Measurements from ENCODE around the gene SUMO1. TPM values are rescaled to one million over a fixed set of nuclear protein-coding genes. Genes with fewer than 3 reads are reported as not detected.

SUMO1 gene
- total and polyA plus RNA-seq, 9 of the 15 experiments (the other 6 are each of a cell fraction or from before 2014, with no cell fraction given) = 63.7 to 292 (median 92.0) TPM

GRCh38 chr2:202194418-202194817 is 44.0 kb downstream of the SUMO1 start:
- Histone ChIP-seq H3K4me2 (ENCODE audit: insufficient read depth, low read length) (no peak overlapping the region), H3K9me1 (ENCODE audit: control insufficient read depth, insufficient read depth, low read length) (no peaks in the 10 kb centered on the region), H3K9ac (ENCODE audit: insufficient read depth in 1 of 2, low read depth in 2 of 2, low read length in 2 of 2) (no peak overlapping the region), H3K9me3 (replicated peaks; ENCODE audit: control insufficient read depth, insufficient read depth, low read depth, low read length) (no peaks in the 10 kb centered on the region), H3K36me3 (ENCODE audit: control insufficient read depth, insufficient read depth, low read length) (no peaks in the 10 kb centered on the region), H3K27me3 (ENCODE audit: control insufficient read depth in 2 of 2, insufficient read depth in 2 of 2, low read length in 2 of 2) (peaks cover 0 to 13% of the 10 kb centered on the region in 2 experiments; a peak in 4 of 5 replicates), H3K4me1 (replicated peaks in 1 of 2; ENCODE audit: control insufficient read depth in 2 of 2, insufficient read depth in 2 of 2, low read length in 2 of 2) (no peaks in the 10 kb centered on the region; a peak in 1 of 5 replicates), H3K27ac (ENCODE audit: extremely low read depth, low read depth, low read length) (no peak overlapping the region), H3K79me2 (ENCODE audit: control insufficient read depth, insufficient read depth, low read length) (no peaks in the 10 kb centered on the region), H2AFZ (ENCODE audit: low read depth, low read length) (no peak overlapping the region), H4K20me1 (replicated peaks; ENCODE audit: control insufficient read depth, insufficient read depth, low read length) (no peaks in the 10 kb centered on the region), H3K4me3 (no peak overlapping the region)
- BruUV-seq (replicated peaks) = no TSS peak
- in situ Hi-C loops (cut with MboI) (no loop called here), intact Hi-C loops (cut with micrococcal nuclease) (no loop called here)
- ChIA-PET CTCF (ENCODE audit: low intra/inter-chr PET ratio) (no interaction called here), POLR2A (no interaction called here)
- ATAC-seq = no peak
- DNase-seq (ENCODE audit: extremely low read depth in 1 of 4, low spot score in 3 of 4) = no peak
- WGBS (ENCODE audit: insufficient coverage, low coverage, missing lambda C conversion rate) = 59% methylated on average over 3 of the region's 3 CpGs
- FAIRE-seq = no peak
- TF ChIP-seq ZBTB26 (CRISPR knock-in tag; IDR thresholded peaks at IDR 0.05) (no peak), ZNF224 (CRISPR knock-in tag; IDR thresholded peaks at IDR 0.05) (no peak), DNMT1 (IDR thresholded peaks at IDR 0.05) (no peak), CHD1 (IDR thresholded peaks at IDR 0.05; ENCODE audit: low read length) (no peak), RBM14 (IDR thresholded peaks at IDR 0.05; ENCODE audit: borderline replicate concordance, insufficient read depth, low read depth, low read length) (no peak), CBX3 (IDR thresholded peaks at IDR 0.05; ENCODE audit: borderline replicate concordance in 1 of 2, low read length in 2 of 2) (no peak), E2F1 (CRISPR knock-in tag; IDR thresholded peaks at IDR 0.05) (no peak), HNRNPK (IDR thresholded peaks at IDR 0.05; ENCODE audit: low read depth, low read length, poor library complexity, severe bottlenecking) (no peak), SP1 (CRISPR knock-in tag; IDR thresholded peaks at IDR 0.05) (no peak), MBD1 (CRISPR knock-in tag; IDR thresholded peaks at IDR 0.05) (no peak), RAD51 (IDR thresholded peaks at IDR 0.05; ENCODE audit: borderline replicate concordance, low read depth) (no peak)

All from K562 (cell line).